Fibroblast of lung (primary cell): ENCODE data around the gene ZNF414.

Source experiments
- CTCF ChIP-seq, 2 donors: IDR thresholded peaks in 1 of 2; conservative IDR thresholded peaks in 1 of 2; 1 replicate in 1 of 2; 2 replicates in 1 of 2; pipeline ENCODE4 v1.5.1; 2011 to 2012; ENCODE audit warnings: low read length in 2 of 2, control low read depth in 1 of 2, inconsistent platforms in 1 of 2, low read depth in 1 of 2, mild to moderate bottlenecking in 1 of 2
- EZH2 ChIP-seq: IDR thresholded peaks from 2 replicates; pipeline ENCODE4 v1.5.1; 2012; ENCODE audit warnings: low read length, control low read depth, mild to moderate bottlenecking; ENCODE audit errors: missing control alignments

DNA sequence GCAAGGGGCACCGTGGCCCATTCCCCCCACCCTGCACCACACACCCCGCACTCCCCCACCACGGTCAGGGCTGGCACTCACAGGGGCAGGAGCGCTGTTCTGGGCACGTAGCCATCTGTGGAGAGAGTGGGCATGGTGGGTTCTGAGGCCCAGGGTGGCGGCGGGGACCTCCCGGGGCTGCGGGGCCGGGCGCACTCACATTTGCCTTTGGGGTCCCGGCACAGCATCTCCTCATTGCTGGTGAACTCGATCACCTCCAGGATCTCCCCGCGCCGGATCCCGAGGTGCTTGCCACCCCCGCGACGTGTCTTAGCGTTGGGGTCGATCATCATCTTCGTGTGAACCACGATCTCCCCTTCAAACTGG, 23.6 kb downstream of the ZNF414 start:
- TF ChIP-seq CTCF (conservative IDR thresholded peaks at IDR 0.05 in 1 of 2, IDR thresholded peaks at IDR 0.05 in 1 of 2; ENCODE audit: low read depth in 1 of 2, low read length in 2 of 2) (no peak), EZH2 (no peak)
